ENCODE results near the gene RABGAP1L. TPM values are rescaled to one million over a fixed set of nuclear protein-coding genes. Genes with fewer than 3 reads are reported as not detected.

RABGAP1L gene
- total RNA-seq, 4 donors from 2014 or later = 38.8 to 54.7 (median 50.5) TPM

- 47 to 56% methylated on average over 2 of the region's 2 CpGs for WGBS, 2 donors
- intact Hi-C loops (cut with DNase I; ENCODE audit: low total_unique reads) = loop anchor here (5.0 kb wide), 1 partner anchor 478 kb away; no protein-coding TSS in a partner anchor
Observed at GRCh38 chr1:174740249-174740968, 581.1 kb downstream of the RABGAP1L start.

GRCh38 chr1:174742805-174743653 is 583.7 kb downstream of the RABGAP1L start:
- no peak for DNase-seq (ENCODE audit: low spot score in 2 of 2)
- no peak overlapping the region for H3K4me3 ChIP-seq (ENCODE audit: low read depth, poor library complexity, severe bottlenecking)
- TF ChIP-seq CTCF (IDR thresholded peaks at IDR 0.05) (no peak), POLR2A (IDR thresholded peaks at IDR 0.05) (no peak)
- WGBS, 2 donors = 77 to 80% methylated on average over 3 of the region's 3 CpGs
- intact Hi-C loops (cut with DNase I; ENCODE audit: low total_unique reads) = loop anchor here (5.0 kb wide), 1 partner anchor 481 kb away; no protein-coding TSS in a partner anchor

More at GRCh38 chr1:174740249-174740968, 581.1 kb downstream of the RABGAP1L start:
- no peak for DNase-seq (ENCODE audit: low spot score in 2 of 2)
- H3K4me3 ChIP-seq (ENCODE audit: low read depth, poor library complexity, severe bottlenecking) = no peak overlapping the region
- TF ChIP-seq POLR2A (IDR thresholded peaks at IDR 0.05) (no peak), CTCF (IDR thresholded peaks at IDR 0.05) (no peak)

- 33 to 40% methylated on average over 4 of the region's 4 CpGs for WGBS, 2 donors
- TF ChIP-seq POLR2A (IDR thresholded peaks at IDR 0.05) (no peak), CTCF (IDR thresholded peaks at IDR 0.05) (no peak)
- DNase-seq (ENCODE audit: low spot score in 2 of 2) = no peak
- intact Hi-C loops (cut with DNase I; ENCODE audit: low total_unique reads) = loop anchor here (5.0 kb wide), 1 partner anchor 482 kb away; no protein-coding TSS in a partner anchor
- H3K4me3 ChIP-seq (ENCODE audit: low read depth, poor library complexity, severe bottlenecking) = no peak overlapping the region
Observed at GRCh38 chr1:174743654-174744561, 584.6 kb downstream of the RABGAP1L start.

GRCh38 chr1:174744886-174745285 is 585.6 kb downstream of the RABGAP1L start:
- DNase-seq (ENCODE audit: low spot score in 2 of 2) = no peak
- TF ChIP-seq CTCF (IDR thresholded peaks at IDR 0.05) (no peak), POLR2A (IDR thresholded peaks at IDR 0.05) (no peak)
- intact Hi-C loops (cut with DNase I; ENCODE audit: low total_unique reads) = loop anchor here (5.0 kb wide), 1 partner anchor 483 kb away; no protein-coding TSS in a partner anchor
- 75 to 80% methylated on average over 2 of the region's 2 CpGs for WGBS, 2 donors
- H3K4me3 ChIP-seq (ENCODE audit: low read depth, poor library complexity, severe bottlenecking) = no peak overlapping the region

Measured in lower leg skin (tissue), 4 donors.